NCI-H2196 (cell line): Measurements from ENCODE around the gene PCDHA7.
"Not testable (repeated sequence)": the region's sequence is repeated elsewhere in the genome, so short reads cannot be mapped to it uniquely, and the experiment has no call there.

ENCODE experiments used
- DNase-seq: peaks from one replicate; lab custom pipeline; 2025; ENCODE audit not compliant: unreplicated experiment; lab: John Stamatoyannopoulos, UW

Gene PCDHA7

DNA sequence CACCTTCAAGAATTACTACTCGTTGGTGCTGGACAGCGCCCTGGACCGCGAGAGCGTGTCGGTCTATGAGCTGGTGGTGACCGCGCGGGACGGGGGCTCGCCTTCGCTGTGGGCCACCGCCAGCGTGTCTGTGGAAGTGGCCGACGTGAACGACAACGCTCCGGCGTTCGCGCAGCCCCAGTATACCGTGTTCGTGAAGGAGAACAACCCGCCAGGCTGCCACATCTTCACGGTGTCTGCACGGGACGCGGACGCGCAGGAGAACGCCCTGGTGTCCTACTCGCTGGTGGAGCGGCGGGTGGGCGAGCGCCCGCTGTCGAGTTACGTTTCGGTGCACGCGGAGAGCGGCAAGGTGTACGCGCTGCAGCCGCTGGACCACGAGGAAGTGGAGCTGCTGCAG, 11.1 kb upstream of the PCDHA7 start:
- not testable (repeated sequence) for DNase-seq

DNA sequence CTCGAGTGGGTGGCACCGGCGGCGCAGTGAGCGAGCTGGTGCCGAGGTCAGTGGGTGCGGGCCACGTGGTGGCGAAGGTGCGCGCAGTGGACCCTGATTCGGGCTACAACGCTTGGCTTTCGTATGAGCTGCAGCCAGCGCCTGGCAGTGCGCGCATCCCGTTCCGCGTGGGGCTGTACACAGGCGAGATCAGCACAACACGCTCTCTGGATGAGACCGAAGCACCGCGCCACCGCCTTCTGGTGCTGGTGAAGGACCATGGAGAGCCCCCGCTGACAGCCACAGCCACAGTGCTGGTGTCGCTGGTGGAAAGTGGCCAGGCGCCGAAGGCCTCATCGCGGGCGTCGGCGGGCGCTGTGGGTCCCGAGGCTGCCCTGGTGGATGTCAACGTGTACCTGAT, 10.6 kb upstream of the PCDHA7 start:
- no peak for DNase-seq

- no peak for DNase-seq
These were observed 6.2 kb upstream of the PCDHA7 start, which contains the start of gene PCDHA6 for GRCh38 chr5:140827704-140828361. Gene PCDHA6, plus strand, starts transcription at chr5:140827960. Its CDS starts 132 bp downstream, at chr5:140828092.

GRCh38 chr5:140828362-140828737, 5.7 kb upstream of the PCDHA7 start:
- DNase-seq: no peak

- DNase-seq: not testable (repeated sequence)
These were observed 4.3 kb upstream of the PCDHA7 start for GRCh38 chr5:140829511-140830501.

GRCh38 chr5:140834439-140835008, 455 bp downstream of the PCDHA7 start:
- not testable (repeated sequence) for DNase-seq

DNA sequence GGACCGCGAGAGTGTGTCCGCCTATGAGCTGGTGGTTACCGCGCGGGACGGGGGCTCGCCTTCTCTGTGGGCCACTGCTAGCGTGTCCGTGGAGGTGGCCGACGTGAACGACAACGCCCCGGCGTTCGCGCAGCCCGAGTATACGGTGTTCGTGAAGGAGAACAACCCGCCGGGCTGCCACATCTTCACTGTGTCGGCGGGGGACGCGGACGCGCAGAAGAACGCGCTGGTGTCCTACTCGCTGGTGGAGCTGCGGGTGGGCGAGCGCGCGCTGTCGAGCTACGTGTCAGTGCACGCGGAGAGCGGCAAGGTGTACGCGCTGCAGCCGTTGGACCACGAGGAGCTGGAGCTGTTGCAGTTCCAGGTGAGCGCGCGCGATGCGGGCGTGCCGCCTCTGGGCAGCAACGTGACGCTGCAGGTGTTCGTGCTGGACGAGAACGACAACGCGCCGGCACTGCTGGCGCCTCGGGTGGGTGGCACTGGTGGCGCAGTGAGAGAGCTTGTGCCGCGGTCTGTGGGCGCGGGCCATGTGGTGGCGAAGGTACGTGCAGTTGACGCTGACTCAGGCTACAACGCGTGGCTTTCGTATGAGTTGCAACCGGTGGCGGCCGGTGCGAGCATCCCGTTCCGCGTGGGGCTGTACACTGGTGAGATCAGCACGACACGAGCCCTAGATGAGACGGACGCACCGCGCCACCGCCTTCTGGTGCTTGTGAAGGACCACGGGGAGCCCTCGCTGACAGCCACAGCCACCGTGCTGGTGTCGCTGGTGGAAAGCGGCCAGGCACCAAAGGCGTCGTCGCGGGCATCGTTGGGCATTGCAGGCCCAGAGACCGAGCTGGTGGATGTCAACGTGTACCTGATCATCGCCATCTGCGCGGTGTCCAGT, 1.8 kb downstream of the PCDHA7 start:
- no peak for DNase-seq

GRCh38 chr5:140840978-140841962, 7.2 kb downstream of the PCDHA7 start, which contains the start of gene PCDHA8:
Gene PCDHA8, plus strand, starts transcription at chr5:140841187. Its CDS starts 135 bp downstream, at chr5:140841322.
- DNase-seq: peak; percentile 35

- no peak for DNase-seq
These were observed 9.0 kb downstream of the PCDHA7 start for GRCh38 chr5:140842798-140843733.

DNA sequence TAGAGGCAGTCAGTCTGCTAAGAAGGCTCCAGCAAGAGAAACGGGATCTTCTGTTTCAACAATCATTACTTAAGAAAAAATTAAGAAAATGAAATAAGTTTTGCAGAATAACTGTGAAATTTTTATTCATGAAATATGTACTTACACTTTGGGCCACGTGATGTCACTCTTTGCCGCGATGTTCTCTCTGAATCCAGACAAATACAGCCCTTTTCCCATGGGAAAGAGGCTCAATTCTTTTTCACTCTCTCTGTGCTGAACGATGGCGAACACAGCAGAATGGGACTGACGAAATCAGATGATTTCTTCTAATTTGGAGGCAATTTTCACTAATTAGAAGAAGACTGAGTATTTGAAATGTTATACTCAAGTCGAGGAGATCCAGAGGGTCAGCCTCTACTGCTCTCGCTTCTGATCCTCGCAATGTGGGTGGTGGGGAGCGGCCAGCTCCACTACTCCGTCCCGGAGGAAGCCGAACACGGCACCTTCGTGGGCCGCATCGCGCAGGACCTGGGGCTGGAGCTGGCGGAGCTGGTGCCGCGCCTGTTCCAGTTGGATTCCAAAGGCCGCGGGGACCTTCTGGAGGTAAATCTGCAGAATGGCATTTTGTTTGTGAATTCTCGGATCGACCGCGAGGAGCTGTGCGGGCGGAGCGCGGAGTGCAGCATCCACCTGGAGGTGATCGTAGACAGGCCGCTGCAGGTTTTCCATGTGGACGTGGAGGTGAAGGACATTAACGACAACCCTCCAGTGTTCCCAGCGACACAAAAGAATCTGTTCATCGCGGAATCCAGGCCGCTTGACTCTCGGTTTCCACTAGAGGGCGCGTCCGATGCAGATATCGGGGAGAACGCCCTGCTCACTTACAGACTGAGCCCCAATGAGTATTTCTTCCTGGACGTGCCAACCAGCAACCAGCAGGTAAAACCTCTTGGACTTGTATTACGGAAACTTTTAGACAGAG, 14.4 kb downstream of the PCDHA7 start, which contains the start of gene PCDHA9:
Gene PCDHA9 (plus strand): TSS at position 244 of the 964 bp plus-strand sequence. CDS start 114 bp downstream, at position 358.
- not testable (repeated sequence) for DNase-seq

- not testable (repeated sequence) for DNase-seq
These were observed 16.0 kb downstream of the PCDHA7 start for GRCh38 chr5:140849831-140850634.

GRCh38 chr5:140855772-140856674, 22.0 kb downstream of the PCDHA7 start, which contains the start of gene PCDHA10:
Gene PCDHA10, plus strand, starts transcription at chr5:140855897. Its CDS starts 152 bp downstream, at chr5:140856049.
- DNase-seq: no peak

- no peak for DNase-seq
These were observed 23.3 kb downstream of the PCDHA7 start for GRCh38 chr5:140857177-140857986.

DNA sequence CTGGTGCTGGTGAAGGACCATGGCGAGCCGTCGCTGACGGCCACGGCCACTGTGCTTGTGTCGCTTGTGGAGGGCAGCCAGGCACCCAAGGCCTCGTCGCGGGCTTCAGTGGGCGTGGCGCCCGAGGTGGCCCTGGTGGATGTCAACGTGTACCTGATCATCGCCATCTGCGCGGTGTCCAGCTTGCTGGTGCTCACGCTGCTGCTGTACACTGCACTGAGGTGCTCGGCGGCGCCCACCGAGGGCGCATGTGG, 23.8 kb downstream of the PCDHA7 start:
- DNase-seq: no peak
